ENCODE measurements around the gene MOSMO. TPM values are rescaled to one million over a fixed set of nuclear protein-coding genes. Genes with fewer than 3 reads are reported as not detected.
A peak's percentile ranks its signal among the peaks of the same experiment; 100 is the strongest.

The MOSMO gene
- total and polyA plus RNA-seq, 10 of the 15 experiments (the other 5 are each of a cell fraction or from before 2014, with no cell fraction given) = 1.7 to 26.7 (median 12.2) TPM

GRCh38 chr16:22014271-22014873, 6.5 kb downstream of the MOSMO start (continued):
- TF ChIP-seq ZNF687 (IDR thresholded peaks at IDR 0.05) (no peak), NRF1 (conservative IDR thresholded peaks at IDR 0.05; ENCODE audit: low read depth, low read length) (no peak), IRF5 (IDR thresholded peaks at IDR 0.05; ENCODE audit: borderline replicate concordance) (no peak), PBX3 (IDR thresholded peaks at IDR 0.05; ENCODE audit: insufficient replicate concordance, low read depth, low read length) (peak; percentile 22), POLR2A (IDR thresholded peaks at IDR 0.05; ENCODE audit: low read depth, low read length) (no peak), ATF2 (IDR thresholded peaks at IDR 0.05; ENCODE audit: low read length) (no peak), IKZF2 (IDR thresholded peaks at IDR 0.05) (peak; percentile 53 to 72; a peak in 2 of 4 replicates), SUPT20H (IDR thresholded peaks at IDR 0.05; ENCODE audit: borderline replicate concordance, control insufficient read depth, low read depth, low read length) (no peak), ZNF384 (IDR thresholded peaks at IDR 0.05; ENCODE audit: borderline replicate concordance, low read depth, low read length) (no peak), ETV6 (conservative IDR thresholded peaks at IDR 0.05 in 1 of 2, IDR thresholded peaks at IDR 0.05 in 1 of 2; ENCODE audit: borderline replicate concordance in 1 of 2, low read depth in 1 of 2) (peak in 1 of 2 experiments; percentile 50; a peak in 1 of 4 replicates), CBFB (IDR thresholded peaks at IDR 0.05; ENCODE audit: low read depth) (no peak), USF2 (IDR thresholded peaks at IDR 0.05; ENCODE audit: borderline replicate concordance, low read depth, low read length) (no peak), BCL11A (IDR thresholded peaks at IDR 0.05; ENCODE audit: low read depth, low read length) (0 out of 2 replicates have a peak, but pooled peaks have one; percentile 39), SMAD5 (IDR thresholded peaks at IDR 0.05; ENCODE audit: low read depth) (no peak), MTA2 (IDR thresholded peaks at IDR 0.05; ENCODE audit: low read depth) (no peak), ESRRA (IDR thresholded peaks at IDR 0.05; ENCODE audit: low read length) (no peak), SPI1 (IDR thresholded peaks at IDR 0.05; ENCODE audit: borderline replicate concordance, insufficient read depth, low read depth, low read length) (peak; percentile 87), FOS (IDR thresholded peaks at IDR 0.05; ENCODE audit: borderline replicate concordance, extremely low read depth, insufficient read length) (no peak), GABPA (IDR thresholded peaks at IDR 0.05; ENCODE audit: low read depth) (0 out of 2 replicates have a peak, but pooled peaks have one; percentile 32), NFIC (IDR thresholded peaks at IDR 0.05; ENCODE audit: low read depth, low read length) (no peak; the same call in 1 of the 2 replicates), ZNF207 (IDR thresholded peaks at IDR 0.05; ENCODE audit: borderline replicate concordance) (no peak)
